ENCODE data around the gene ZNF253.

GRCh38 chr19:19909654-19910053 is 44.0 kb downstream of the ZNF253 start:
- TF ChIP-seq GATA2 (IDR thresholded peaks at IDR 0.05; ENCODE audit: low read depth, low read length) (no peak), GATA3 (IDR thresholded peaks at IDR 0.05; ENCODE audit: low read depth, low read length) (no peak)
